ENCODE data around the gene JAK1. TPM values are rescaled to one million over a fixed set of nuclear protein-coding genes. Genes with fewer than 3 reads are reported as not detected.

The JAK1 gene
- total RNA-seq, 1 donor from 2014 or later, result 156 TPM

DNA sequence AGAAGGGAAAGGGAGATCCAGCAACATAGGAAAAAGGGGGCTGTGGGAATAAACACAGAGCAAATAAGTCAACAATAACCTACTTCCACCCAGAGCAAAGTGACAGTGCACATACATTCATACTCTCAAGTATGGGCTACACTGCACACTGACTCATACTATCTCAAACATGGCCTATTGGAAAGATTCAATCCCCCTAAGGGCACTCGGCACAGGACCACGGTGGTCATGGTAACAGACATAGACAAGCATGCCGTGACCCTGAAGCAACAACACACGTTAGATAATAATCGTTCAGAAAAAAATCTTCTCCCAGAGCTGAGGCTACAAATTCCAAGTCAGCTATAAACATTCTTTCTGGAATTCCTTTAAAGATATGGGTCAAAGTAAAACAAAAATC lies 16.8 kb upstream of the JAK1 start:
- H3K4me3 ChIP-seq, result no peak overlapping the region
- DNase-seq, result no peak
- no peaks in the 10 kb centered on the region for H3K9me3 ChIP-seq
- intact Hi-C loops (cut with DNase I), result no loop called here
- no peak overlapping the region for H3K27ac ChIP-seq
- H3K4me1 ChIP-seq, result peaks cover 14% of the 10 kb centered on the region
- peaks cover 6% of the 10 kb centered on the region for H3K36me3 ChIP-seq
- no peaks in the 10 kb centered on the region for H3K27me3 ChIP-seq (ENCODE audit: low read depth)
- ATAC-seq, result peak in 1 of 2 donors; percentile 58
- TF ChIP-seq, protein P1, sequence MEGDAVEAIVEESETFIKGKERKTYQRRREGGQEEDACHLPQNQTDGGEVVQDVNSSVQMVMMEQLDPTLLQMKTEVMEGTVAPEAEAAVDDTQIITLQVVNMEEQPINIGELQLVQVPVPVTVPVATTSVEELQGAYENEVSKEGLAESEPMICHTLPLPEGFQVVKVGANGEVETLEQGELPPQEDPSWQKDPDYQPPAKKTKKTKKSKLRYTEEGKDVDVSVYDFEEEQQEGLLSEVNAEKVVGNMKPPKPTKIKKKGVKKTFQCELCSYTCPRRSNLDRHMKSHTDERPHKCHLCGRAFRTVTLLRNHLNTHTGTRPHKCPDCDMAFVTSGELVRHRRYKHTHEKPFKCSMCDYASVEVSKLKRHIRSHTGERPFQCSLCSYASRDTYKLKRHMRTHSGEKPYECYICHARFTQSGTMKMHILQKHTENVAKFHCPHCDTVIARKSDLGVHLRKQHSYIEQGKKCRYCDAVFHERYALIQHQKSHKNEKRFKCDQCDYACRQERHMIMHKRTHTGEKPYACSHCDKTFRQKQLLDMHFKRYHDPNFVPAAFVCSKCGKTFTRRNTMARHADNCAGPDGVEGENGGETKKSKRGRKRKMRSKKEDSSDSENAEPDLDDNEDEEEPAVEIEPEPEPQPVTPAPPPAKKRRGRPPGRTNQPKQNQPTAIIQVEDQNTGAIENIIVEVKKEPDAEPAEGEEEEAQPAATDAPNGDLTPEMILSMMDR (IDR thresholded peaks at IDR 0.05), result no peak

DNA sequence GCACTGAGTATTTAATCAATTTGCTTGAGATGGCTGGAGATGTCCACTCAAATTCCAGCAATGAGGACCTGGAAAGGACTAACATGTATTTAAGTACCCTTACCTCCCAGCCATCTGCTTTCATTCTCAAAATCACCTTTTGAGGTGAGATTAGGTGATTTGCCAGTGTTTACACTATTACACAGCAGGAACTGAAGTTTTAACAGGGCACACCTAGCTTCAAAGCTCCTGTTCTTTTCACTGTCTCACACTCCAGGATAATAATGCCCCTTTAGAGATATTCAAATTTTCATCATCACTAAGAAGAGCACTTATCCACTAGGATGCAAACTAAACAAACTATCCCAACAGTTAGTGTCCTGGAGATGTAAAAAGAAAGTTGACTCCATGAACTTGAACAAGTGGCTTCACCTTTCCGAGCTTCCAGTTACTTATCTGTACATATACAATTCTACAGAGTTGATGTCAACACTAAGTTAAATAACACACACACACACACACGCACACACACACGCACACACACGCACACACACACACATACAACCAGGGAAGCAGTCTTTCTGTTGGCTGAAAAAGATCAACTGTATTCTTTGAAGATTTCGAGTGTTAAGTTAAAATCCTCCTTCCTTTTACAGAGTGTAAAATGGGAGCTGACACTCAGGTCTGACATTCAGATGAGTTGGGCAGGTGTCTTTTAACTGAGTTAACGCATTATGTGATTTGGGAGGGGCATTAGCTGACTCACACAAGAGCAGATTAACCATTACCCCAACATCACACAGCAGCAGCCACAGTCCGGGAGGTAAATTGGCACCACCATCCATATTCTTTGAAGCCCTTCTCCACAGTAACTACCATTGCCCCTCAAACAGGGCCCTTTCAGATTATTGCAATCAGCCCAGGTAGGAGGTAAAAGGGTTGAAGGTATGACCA lies 15.5 kb upstream of the JAK1 start:
- no peak for DNase-seq
- TF ChIP-seq, protein P1 (IDR thresholded peaks at IDR 0.05), result no peak
- no peak overlapping the region for H3K4me3 ChIP-seq
- no peak overlapping the region for H3K27ac ChIP-seq
- H3K27me3 ChIP-seq (ENCODE audit: low read depth), result no peaks in the 10 kb centered on the region
- peak in 1 of 2 donors; percentile 79 for ATAC-seq
- H3K4me1 ChIP-seq, result peaks cover 2% of the 10 kb centered on the region
- peaks cover 6% of the 10 kb centered on the region for H3K36me3 ChIP-seq
- H3K9me3 ChIP-seq, result no peaks in the 10 kb centered on the region
- intact Hi-C loops (cut with DNase I), result no loop called here

DNA sequence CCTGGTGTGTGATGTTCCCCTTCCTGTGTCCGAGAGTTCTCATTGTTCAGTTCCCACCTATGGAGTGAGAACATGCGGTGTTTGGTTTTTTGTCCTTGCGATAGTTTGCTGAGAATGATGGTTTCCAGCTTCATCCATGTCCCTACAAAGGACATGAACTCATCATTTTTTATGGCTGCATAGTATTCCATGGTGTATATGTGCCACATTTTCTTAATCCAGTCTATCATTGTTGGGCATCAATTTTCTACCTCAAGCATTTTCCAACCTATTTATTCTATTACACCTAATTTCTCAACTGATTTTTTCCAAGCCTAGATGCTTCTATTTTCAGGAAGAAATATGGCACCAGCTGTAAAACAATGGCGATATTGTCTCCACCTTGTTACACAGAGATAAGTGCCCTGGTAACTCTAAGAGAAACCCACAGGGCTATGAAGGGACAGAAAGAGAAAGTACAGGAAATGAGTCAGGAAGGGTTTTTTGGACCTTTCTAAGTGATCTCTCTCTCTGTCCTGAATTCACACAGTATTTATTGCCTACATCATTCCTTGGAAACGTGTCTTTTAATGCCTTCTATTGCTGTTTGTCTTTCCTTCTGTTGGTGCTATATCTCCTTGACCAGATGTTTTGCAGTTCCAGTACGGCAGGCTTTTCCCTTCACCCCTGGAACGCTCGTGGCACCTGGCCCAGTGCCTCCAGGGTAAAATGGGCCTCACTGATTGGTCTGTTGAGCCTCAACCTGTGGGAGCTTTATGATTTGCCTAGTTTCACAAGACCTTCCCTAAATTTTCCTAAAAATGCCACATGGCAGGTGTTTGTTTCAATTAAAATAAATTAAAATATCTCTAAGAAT lies 14.6 kb upstream of the JAK1 start:
- intact Hi-C loops (cut with DNase I), result no loop called here
- no peaks in the 10 kb centered on the region for H3K27me3 ChIP-seq (ENCODE audit: low read depth)
- no peaks in the 10 kb centered on the region for H3K9me3 ChIP-seq
- TF ChIP-seq, protein P1 (IDR thresholded peaks at IDR 0.05), result no peak
- no peak overlapping the region for H3K27ac ChIP-seq
- peaks cover 6% of the 10 kb centered on the region for H3K36me3 ChIP-seq
- H3K4me1 ChIP-seq, result no peaks in the 10 kb centered on the region
- ATAC-seq (peak in 1 of 2 donors; percentile 49), DNase-seq (no peak)
- no peak overlapping the region for H3K4me3 ChIP-seq

DNA sequence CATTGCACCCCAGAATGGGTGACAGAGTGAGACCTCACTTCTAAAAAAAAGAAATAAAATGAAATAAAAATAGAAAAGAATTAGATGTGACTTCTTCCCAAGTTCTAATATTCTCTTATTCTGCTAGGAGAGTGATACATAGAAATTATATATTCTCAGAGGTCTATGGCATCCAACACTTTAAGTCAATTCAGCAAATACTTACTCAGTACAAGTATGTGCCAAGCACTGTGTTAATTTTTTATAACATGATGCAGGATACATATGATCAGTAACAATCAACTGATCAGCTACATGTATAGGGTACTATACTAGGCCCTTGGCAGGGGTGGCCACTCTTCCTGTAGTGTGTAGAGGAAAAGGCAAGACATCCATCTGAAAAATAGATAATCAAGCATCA lies 13.0 kb upstream of the JAK1 start:
- no peak overlapping the region for H3K4me3 ChIP-seq
- DNase-seq (no peak), ATAC-seq (no peak)
- H3K27ac ChIP-seq, result no peak overlapping the region
- TF ChIP-seq, protein P1 (IDR thresholded peaks at IDR 0.05), result no peak
- H3K27me3 ChIP-seq (ENCODE audit: low read depth), result no peaks in the 10 kb centered on the region
- no peaks in the 10 kb centered on the region for H3K9me3 ChIP-seq
- no peaks in the 10 kb centered on the region for H3K4me1 ChIP-seq
- intact Hi-C loops (cut with DNase I), result no loop called here
- H3K36me3 ChIP-seq, result peaks cover 6% of the 10 kb centered on the region

DNA sequence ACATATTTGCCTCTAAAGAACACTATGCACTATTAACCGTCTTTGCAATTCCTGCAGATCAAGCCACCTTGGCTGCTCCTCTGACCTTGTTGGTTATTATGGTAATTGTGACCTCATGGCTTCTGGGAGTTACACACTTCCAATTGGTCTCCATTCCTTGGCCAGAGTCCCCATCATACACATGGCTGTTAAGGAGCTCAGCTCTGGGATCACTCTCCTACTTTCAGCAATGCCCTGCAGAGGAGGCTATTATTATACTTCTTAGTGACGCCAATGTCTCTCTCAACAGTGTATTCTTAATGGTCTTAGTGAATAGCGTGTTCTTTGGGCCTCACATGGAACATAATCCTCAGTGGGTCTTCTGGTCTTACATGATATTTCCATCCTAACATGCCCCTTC lies 10.0 kb upstream of the JAK1 start:
- intact Hi-C loops (cut with DNase I), result no loop called here

More for the DNA sequence above, 10.0 kb upstream of the JAK1 start:
- TF ChIP-seq, protein P1 (IDR thresholded peaks at IDR 0.05), result no peak
- Histone ChIP-seq H3K4me1 (no peaks in the 10 kb centered on the region), H3K9me3 (no peaks in the 10 kb centered on the region), H3K27me3 (ENCODE audit: low read depth) (no peaks in the 10 kb centered on the region), H3K27ac (no peak overlapping the region), H3K4me3 (no peak overlapping the region), H3K36me3 (peaks cover 6% of the 10 kb centered on the region)
- DNase-seq (no peak), ATAC-seq (no peak)
